Caco-2 (cell line): ENCODE measurements around the gene TMTC2. TPM values are rescaled to one million over a fixed set of nuclear protein-coding genes. Genes with fewer than 3 reads are reported as not detected.

Experiments
- BruUV-seq: library from RNA; stranded (reverse); fragments of 400-500 nt; replicated peaks from 2 replicates; lab custom pipeline; 2021; lab: Mats Ljungman, UMichigan
- CTCF ChIA-PET: fragments of 300-600 bp; sonication (Branson Sonifier 250); formaldehyde crosslinking; loops from one replicate; lab custom pipeline; 2022; ENCODE audit warnings: antibody characterized with exemption; lab: Charles Lee
- POLR2A ChIA-PET: fragments of 300-600 bp; sonication (Branson Sonifier 250); formaldehyde crosslinking; loops from one replicate; lab custom pipeline; 2022; ENCODE audit warnings: antibody characterized with exemption; lab: Charles Lee
- DNase-seq, 2 experiments: peaks; one replicate each; pipeline versions ENCODE4 v3.0.0 to v3.0.0-alpha.2; 2020 to 2022
- H3K27me3 ChIP-seq: replicated peaks from 2 replicates; pipeline ENCODE4 v1.6.0; 2011; ENCODE audit warnings: low read length; ENCODE audit not compliant: control insufficient read depth, insufficient read depth
- H3K36me3 ChIP-seq: 2 replicates; pipeline ENCODE4 v1.5.1; 2011; ENCODE audit warnings: low read length; ENCODE audit not compliant: control insufficient read depth, insufficient read depth
- H3K4me1 ChIP-seq: fragments of 250-450 bp; sonication (Bioruptor Pico); 2 replicates; pipeline ENCODE4 v1.5.1; 2020; ENCODE audit warnings: mild to moderate bottlenecking
- H3K4me3 ChIP-seq: 2 replicates; pipeline ENCODE4 v1.5.1; 2011; ENCODE audit warnings: low read depth, mild to moderate bottlenecking, control low read depth, low read length
- H3K9me3 ChIP-seq: fragments of 250-450 bp; sonication (Bioruptor Pico); 2 replicates; pipeline ENCODE4 v1.5.1; 2020; ENCODE audit warnings: mild to moderate bottlenecking, moderate library complexity
- H3K27ac Mint-ChIP-seq: one replicate; pipeline ENCODE4 v1.8.0; 2022; ENCODE audit warnings: mixed read lengths; ENCODE audit not compliant: unreplicated experiment
- H3K27me3 Mint-ChIP-seq: one replicate; pipeline ENCODE4 v1.8.0; 2022; ENCODE audit warnings: mixed read lengths; ENCODE audit not compliant: insufficient read depth, unreplicated experiment
- H3K36me3 Mint-ChIP-seq: one replicate; pipeline ENCODE4 v1.8.0; 2022; ENCODE audit warnings: mild to moderate bottlenecking, mixed read lengths; ENCODE audit not compliant: insufficient read depth, unreplicated experiment
- H3K4me1 Mint-ChIP-seq: one replicate; pipeline ENCODE4 v1.8.0; 2022; ENCODE audit warnings: low read depth, mixed read lengths; ENCODE audit not compliant: unreplicated experiment
- H3K4me3 Mint-ChIP-seq: one replicate; pipeline ENCODE4 v1.8.0; 2022; ENCODE audit warnings: mild to moderate bottlenecking, moderate library complexity, mixed read lengths; ENCODE audit not compliant: unreplicated experiment
- H3K9me3 Mint-ChIP-seq: one replicate; pipeline ENCODE4 v1.8.0; 2022; ENCODE audit warnings: mixed read lengths; ENCODE audit not compliant: unreplicated experiment
- intact Hi-C: fragments of 100-400 bp; cut with micrococcal nuclease; formaldehyde crosslinking; loops from one replicate; pipeline ENCODE4 v1.10.0; 2022; ENCODE audit not compliant: unreplicated experiment
- total RNA-seq: library from RNA; stranded (reverse); gene quantifications from 2 replicates; pipeline ENCODE4 v1.2.3, GENCODE V29; 2022
- TF ChIP-seq, protein P1 (sequence below), 2 experiments: fragments of 200-600 bp in 1 of 2; IDR thresholded peaks; 1 replicate in 1 of 2; 2 replicates in 1 of 2; pipeline versions ENCODE4 v1.5.1 to v1.8.0; 2011 to 2022; ENCODE audit warnings: antibody characterized with exemption in 1 of 2, control low read depth in 1 of 2, inconsistent platforms in 1 of 2, low read depth in 1 of 2, low read length in 1 of 2, mild to moderate bottlenecking in 1 of 2, moderate library complexity in 1 of 2; ENCODE audit not compliant: insufficient read depth in 1 of 2, severe bottlenecking in 1 of 2, unreplicated experiment in 1 of 2

TMTC2 gene
- total RNA-seq, 1 experiment from 2014 or later: 2.2 TPM

- Mint-ChIP-seq H3K9me3 (no peaks in the 10 kb centered on the region), H3K27ac (no peak overlapping the region), H3K4me1 (no peaks in the 10 kb centered on the region), H3K4me3 (no peak overlapping the region), H3K36me3 (no peaks in the 10 kb centered on the region), H3K27me3 (no peaks in the 10 kb centered on the region)
- BruUV-seq: no TSS peak
- intact Hi-C loops: no loop called here
- no peak for DNase-seq
- Histone ChIP-seq H3K4me3 (no peak overlapping the region), H3K9me3 (no peaks in the 10 kb centered on the region), H3K27me3 (no peaks in the 10 kb centered on the region), H3K4me1 (no peaks in the 10 kb centered on the region), H3K36me3 (no peaks in the 10 kb centered on the region)
- CTCF ChIA-PET: no interaction called here
- POLR2A ChIA-PET: no interaction called here
- TF ChIP-seq, protein P1, sequence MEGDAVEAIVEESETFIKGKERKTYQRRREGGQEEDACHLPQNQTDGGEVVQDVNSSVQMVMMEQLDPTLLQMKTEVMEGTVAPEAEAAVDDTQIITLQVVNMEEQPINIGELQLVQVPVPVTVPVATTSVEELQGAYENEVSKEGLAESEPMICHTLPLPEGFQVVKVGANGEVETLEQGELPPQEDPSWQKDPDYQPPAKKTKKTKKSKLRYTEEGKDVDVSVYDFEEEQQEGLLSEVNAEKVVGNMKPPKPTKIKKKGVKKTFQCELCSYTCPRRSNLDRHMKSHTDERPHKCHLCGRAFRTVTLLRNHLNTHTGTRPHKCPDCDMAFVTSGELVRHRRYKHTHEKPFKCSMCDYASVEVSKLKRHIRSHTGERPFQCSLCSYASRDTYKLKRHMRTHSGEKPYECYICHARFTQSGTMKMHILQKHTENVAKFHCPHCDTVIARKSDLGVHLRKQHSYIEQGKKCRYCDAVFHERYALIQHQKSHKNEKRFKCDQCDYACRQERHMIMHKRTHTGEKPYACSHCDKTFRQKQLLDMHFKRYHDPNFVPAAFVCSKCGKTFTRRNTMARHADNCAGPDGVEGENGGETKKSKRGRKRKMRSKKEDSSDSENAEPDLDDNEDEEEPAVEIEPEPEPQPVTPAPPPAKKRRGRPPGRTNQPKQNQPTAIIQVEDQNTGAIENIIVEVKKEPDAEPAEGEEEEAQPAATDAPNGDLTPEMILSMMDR (IDR thresholded peaks at IDR 0.05; ENCODE audit: insufficient read depth in 1 of 2, low read depth in 1 of 2, low read length in 1 of 2, severe bottlenecking in 1 of 2, unreplicated experiment in 1 of 2): no peak
These were observed 243.6 kb downstream of the TMTC2 start for GRCh38 chr12:82930301-82930700.

DNA sequence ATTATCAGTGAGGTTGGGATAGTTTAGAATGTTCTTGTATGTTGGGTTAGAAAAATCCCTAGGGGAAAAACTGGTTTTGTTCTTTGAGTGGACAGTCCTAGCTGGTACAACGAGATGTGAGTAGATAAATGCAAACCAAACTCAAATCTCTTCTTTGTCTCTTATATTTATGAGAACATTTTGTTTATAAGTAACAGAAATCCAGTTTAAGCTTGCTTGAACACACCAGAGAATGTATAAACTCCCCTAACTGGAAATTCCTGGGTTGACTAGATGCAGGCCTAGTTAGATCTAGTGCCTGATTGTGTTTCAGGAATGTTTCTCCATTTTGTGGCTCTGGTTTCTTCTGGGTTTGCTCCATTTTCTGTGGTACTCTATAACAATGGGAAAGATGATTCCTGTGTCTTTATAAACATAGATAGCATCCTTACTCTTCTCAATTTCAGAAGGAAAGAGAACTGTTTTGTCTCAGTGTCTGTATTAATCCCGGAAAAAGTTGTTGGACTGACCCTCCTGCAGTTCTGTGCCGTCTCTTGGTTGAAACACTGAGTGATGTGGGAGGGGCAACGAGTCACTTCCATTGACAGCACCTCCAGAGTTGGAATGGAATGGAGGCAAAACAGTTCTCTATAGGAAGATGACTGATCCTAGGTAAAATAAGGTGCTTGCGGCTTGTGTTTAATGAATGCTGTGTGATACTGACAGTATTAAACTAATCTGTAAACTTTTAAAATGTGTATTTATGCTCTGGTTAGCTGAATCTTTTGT, 244.8 kb downstream of the TMTC2 start:
- intact Hi-C loops: no loop called here
- no peak for DNase-seq
- Histone ChIP-seq H3K36me3 (no peaks in the 10 kb centered on the region), H3K4me3 (no peak overlapping the region), H3K27me3 (no peaks in the 10 kb centered on the region), H3K9me3 (no peaks in the 10 kb centered on the region), H3K4me1 (no peaks in the 10 kb centered on the region)
- ChIA-PET CTCF (no interaction called here), POLR2A (no interaction called here)
- no peaks in the 10 kb centered on the region for H3K36me3 Mint-ChIP-seq
- no peaks in the 10 kb centered on the region for H3K27me3 Mint-ChIP-seq
- TF ChIP-seq, protein P1 (IDR thresholded peaks at IDR 0.05; ENCODE audit: insufficient read depth in 1 of 2, low read depth in 1 of 2, low read length in 1 of 2, severe bottlenecking in 1 of 2, unreplicated experiment in 1 of 2): no peak
- peak overlapping the region; percentile 48 for H3K27ac Mint-ChIP-seq
- H3K4me3 Mint-ChIP-seq: no peak overlapping the region
- no TSS peak for BruUV-seq
- H3K9me3 Mint-ChIP-seq: no peaks in the 10 kb centered on the region
- H3K4me1 Mint-ChIP-seq: no peaks in the 10 kb centered on the region

- no peak for DNase-seq
- ChIA-PET POLR2A (no interaction called here), CTCF (no interaction called here)
- Mint-ChIP-seq H3K27ac (no peak overlapping the region), H3K9me3 (no peaks in the 10 kb centered on the region), H3K36me3 (no peaks in the 10 kb centered on the region), H3K4me1 (no peaks in the 10 kb centered on the region), H3K4me3 (no peak overlapping the region), H3K27me3 (no peaks in the 10 kb centered on the region)
- no peak overlapping the region for H3K4me3 ChIP-seq
- no peaks in the 10 kb centered on the region for H3K9me3 ChIP-seq
- no peaks in the 10 kb centered on the region for H3K4me1 ChIP-seq
- TF ChIP-seq, protein P1 (IDR thresholded peaks at IDR 0.05; ENCODE audit: insufficient read depth in 1 of 2, low read depth in 1 of 2, low read length in 1 of 2, severe bottlenecking in 1 of 2, unreplicated experiment in 1 of 2): no peak
- intact Hi-C loops: no loop called here
- H3K36me3 ChIP-seq: no peaks in the 10 kb centered on the region
- H3K27me3 ChIP-seq: no peaks in the 10 kb centered on the region
- no TSS peak for BruUV-seq
These were observed 250.4 kb downstream of the TMTC2 start for GRCh38 chr12:82937151-82937550.
